Measurements from ENCODE around the gene IFFO2.

The IFFO2 gene

GRCh38 chr1:18981242-18981641 is 24.8 kb upstream of the IFFO2 start:
- DNase-seq (no peak), ATAC-seq (no peak)
- no peaks in the 10 kb centered on the region for H3K4me1 Mint-ChIP-seq
- no peak overlapping the region for H3K4me3 Mint-ChIP-seq
- H3K27me3 Mint-ChIP-seq, result peaks cover 33% of the 10 kb centered on the region
- no peak overlapping the region for H3K27ac Mint-ChIP-seq
- H3K36me3 Mint-ChIP-seq (ENCODE audit: low read depth), result peaks cover 11% of the 10 kb centered on the region
- peaks cover 19% of the 10 kb centered on the region for H3K9me3 Mint-ChIP-seq

- Mint-ChIP-seq H3K27me3 (peaks cover 36% of the 10 kb centered on the region), H3K27ac (no peak overlapping the region), H3K36me3 (ENCODE audit: low read depth) (peaks cover 11% of the 10 kb centered on the region), H3K9me3 (peaks cover 19% of the 10 kb centered on the region), H3K4me1 (no peaks in the 10 kb centered on the region), H3K4me3 (no peak overlapping the region)
- no peak for DNase-seq
- no peak for ATAC-seq
These were observed 22.2 kb upstream of the IFFO2 start for GRCh38 chr1:18978706-18979105.

GRCh38 chr1:18977428-18977827 is 21.0 kb upstream of the IFFO2 start:
- Mint-ChIP-seq H3K36me3 (ENCODE audit: low read depth) (peaks cover 11% of the 10 kb centered on the region), H3K9me3 (peaks cover 19% of the 10 kb centered on the region), H3K27me3 (peaks cover 37% of the 10 kb centered on the region), H3K4me3 (no peak overlapping the region), H3K4me1 (peaks cover 4% of the 10 kb centered on the region), H3K27ac (no peak overlapping the region)
- no peak for DNase-seq
- ATAC-seq, result no peak

GRCh38 chr1:18976096-18976495 is 19.6 kb upstream of the IFFO2 start:
- ATAC-seq, result no peak
- DNase-seq, result no peak
- Mint-ChIP-seq H3K4me1 (peaks cover 4% of the 10 kb centered on the region), H3K27ac (no peak overlapping the region), H3K27me3 (peaks cover 30% of the 10 kb centered on the region), H3K4me3 (no peak overlapping the region), H3K36me3 (ENCODE audit: low read depth) (peaks cover 9% of the 10 kb centered on the region), H3K9me3 (peaks cover 15% of the 10 kb centered on the region)

GRCh38 chr1:18974606-18975005 is 18.1 kb upstream of the IFFO2 start:
- H3K4me3 Mint-ChIP-seq, result no peak overlapping the region
- peaks cover 19% of the 10 kb centered on the region for H3K27me3 Mint-ChIP-seq
- no peaks in the 10 kb centered on the region for H3K9me3 Mint-ChIP-seq

GRCh38 chr1:18974005-18974404 is 17.5 kb upstream of the IFFO2 start:
- H3K36me3 Mint-ChIP-seq (ENCODE audit: low read depth), result no peaks in the 10 kb centered on the region
- DNase-seq, result no peak
- H3K27me3 Mint-ChIP-seq, result peaks cover 16% of the 10 kb centered on the region
- H3K4me3 Mint-ChIP-seq, result no peak overlapping the region
- ATAC-seq, result no peak
- no peaks in the 10 kb centered on the region for H3K9me3 Mint-ChIP-seq
- H3K4me1 Mint-ChIP-seq, result peaks cover 4% of the 10 kb centered on the region
- H3K27ac Mint-ChIP-seq, result no peak overlapping the region

More at GRCh38 chr1:18974606-18975005, 18.1 kb upstream of the IFFO2 start:
- DNase-seq, result no peak
- Mint-ChIP-seq H3K4me1 (peaks cover 4% of the 10 kb centered on the region), H3K36me3 (ENCODE audit: low read depth) (no peaks in the 10 kb centered on the region), H3K27ac (no peak overlapping the region)
- ATAC-seq, result no peak

GRCh38 chr1:18973446-18973955 is 17.0 kb upstream of the IFFO2 start:
- Mint-ChIP-seq H3K9me3 (no peaks in the 10 kb centered on the region), H3K27ac (peak overlapping the region; percentile 23), H3K4me1 (peaks cover 4% of the 10 kb centered on the region), H3K4me3 (no peak overlapping the region), H3K36me3 (ENCODE audit: low read depth) (no peaks in the 10 kb centered on the region), H3K27me3 (peaks cover 14% of the 10 kb centered on the region)
- ATAC-seq (no peak), DNase-seq (no peak)

- peaks cover 16% of the 10 kb centered on the region for H3K27me3 Mint-ChIP-seq
- H3K27ac Mint-ChIP-seq, result peak overlapping the region; percentile 23
- H3K9me3 Mint-ChIP-seq, result no peaks in the 10 kb centered on the region
- no peak for ATAC-seq
- no peak for DNase-seq
- peaks cover 4% of the 10 kb centered on the region for H3K4me1 Mint-ChIP-seq
- no peak overlapping the region for H3K4me3 Mint-ChIP-seq
- H3K36me3 Mint-ChIP-seq (ENCODE audit: low read depth), result no peaks in the 10 kb centered on the region
These were observed 16.5 kb upstream of the IFFO2 start for GRCh38 chr1:18972991-18973390.

- H3K4me3 Mint-ChIP-seq, result no peak overlapping the region
- no peaks in the 10 kb centered on the region for H3K9me3 Mint-ChIP-seq
- DNase-seq, result no peak
- H3K36me3 Mint-ChIP-seq (ENCODE audit: low read depth), result no peaks in the 10 kb centered on the region
- H3K27me3 Mint-ChIP-seq, result peaks cover 16% of the 10 kb centered on the region
- H3K27ac Mint-ChIP-seq, result no peak overlapping the region
- peak; percentile 24 for ATAC-seq
- peaks cover 4% of the 10 kb centered on the region for H3K4me1 Mint-ChIP-seq
These were observed 16.1 kb upstream of the IFFO2 start for GRCh38 chr1:18972531-18972930.

- no peaks in the 10 kb centered on the region for H3K36me3 Mint-ChIP-seq (ENCODE audit: low read depth)
- H3K27me3 Mint-ChIP-seq, result peaks cover 9% of the 10 kb centered on the region
- peaks cover 11% of the 10 kb centered on the region for H3K4me1 Mint-ChIP-seq
- DNase-seq (no peak), ATAC-seq (no peak)
- H3K4me3 Mint-ChIP-seq, result no peak overlapping the region
- H3K27ac Mint-ChIP-seq, result no peak overlapping the region
- no peaks in the 10 kb centered on the region for H3K9me3 Mint-ChIP-seq
These were observed 14.3 kb upstream of the IFFO2 start for GRCh38 chr1:18970762-18971161.

GRCh38 chr1:18970358-18970757 is 13.9 kb upstream of the IFFO2 start:
- H3K27ac Mint-ChIP-seq, result no peak overlapping the region

GRCh38 chr1:18967066-18967690 is 10.7 kb upstream of the IFFO2 start:
- ATAC-seq, result no peak
- Mint-ChIP-seq H3K4me3 (no peak overlapping the region), H3K27ac (no peak overlapping the region)

More at GRCh38 chr1:18970358-18970757, 13.9 kb upstream of the IFFO2 start:
- Mint-ChIP-seq H3K4me1 (peaks cover 15% of the 10 kb centered on the region), H3K9me3 (no peaks in the 10 kb centered on the region), H3K36me3 (ENCODE audit: low read depth) (no peaks in the 10 kb centered on the region), H3K4me3 (no peak overlapping the region), H3K27me3 (peaks cover 9% of the 10 kb centered on the region)
- DNase-seq (no peak), ATAC-seq (no peak)

GRCh38 chr1:18965206-18966173 is 9.0 kb upstream of the IFFO2 start:
- peak overlapping the region; percentile 59 for H3K27ac Mint-ChIP-seq
- peak; percentile 43 for DNase-seq

More at GRCh38 chr1:18967066-18967690, 10.7 kb upstream of the IFFO2 start:
- H3K4me1 Mint-ChIP-seq, result peaks cover 18% of the 10 kb centered on the region
- DNase-seq, result no peak
- no peaks in the 10 kb centered on the region for H3K36me3 Mint-ChIP-seq (ENCODE audit: low read depth)
- peaks cover 4% of the 10 kb centered on the region for H3K27me3 Mint-ChIP-seq
- no peaks in the 10 kb centered on the region for H3K9me3 Mint-ChIP-seq

GRCh38 chr1:18963968-18964367 is 7.5 kb upstream of the IFFO2 start:
- ATAC-seq (no peak), DNase-seq (no peak)
- Mint-ChIP-seq H3K27ac (no peak overlapping the region), H3K4me1 (peaks cover 20% of the 10 kb centered on the region), H3K4me3 (no peak overlapping the region), H3K36me3 (ENCODE audit: low read depth) (no peaks in the 10 kb centered on the region), H3K9me3 (no peaks in the 10 kb centered on the region), H3K27me3 (peaks cover 8% of the 10 kb centered on the region)

More at GRCh38 chr1:18965206-18966173, 9.0 kb upstream of the IFFO2 start:
- Mint-ChIP-seq H3K27me3 (peaks cover 5% of the 10 kb centered on the region), H3K4me3 (no peak overlapping the region), H3K36me3 (ENCODE audit: low read depth) (no peaks in the 10 kb centered on the region), H3K9me3 (no peaks in the 10 kb centered on the region), H3K4me1 (peaks cover 18% of the 10 kb centered on the region)
- ATAC-seq, result peak; percentile 84

All from activated naive CD8-positive, alpha-beta T cell treated with anti-CD3 and anti-CD28 coated beads, Interleukin-2, amount 50 U/mL, for 24 hours (primary cell).